Renal cortex interstitium (tissue), 11 donors: ENCODE measurements around the gene HIPK2. TPM values are rescaled to one million over a fixed set of nuclear protein-coding genes. Genes with fewer than 3 reads are reported as not detected.

Experiments
- DNase-seq, 11 donors: peaks; one replicate each; pipeline ENCODE4 v3.0.0-alpha.2; 2013; ENCODE audit warnings: low read depth in 9 of 11, low spot score in 4 of 11; ENCODE audit errors: extremely low read depth in 1 of 11
- polyA plus RNA-seq, 3 donors: library from polyadenylated mRNA; unstranded; fragments of 120-200 nt; gene quantifications; one replicate each; pipeline ENCODE4 v1.2.1, GENCODE V29; 2013; ENCODE audit not compliant: insufficient read length in 3 of 3

The HIPK2 gene
- polyA plus RNA-seq, 3 donors: 95.7 to 105 (median 99.3) TPM

DNA sequence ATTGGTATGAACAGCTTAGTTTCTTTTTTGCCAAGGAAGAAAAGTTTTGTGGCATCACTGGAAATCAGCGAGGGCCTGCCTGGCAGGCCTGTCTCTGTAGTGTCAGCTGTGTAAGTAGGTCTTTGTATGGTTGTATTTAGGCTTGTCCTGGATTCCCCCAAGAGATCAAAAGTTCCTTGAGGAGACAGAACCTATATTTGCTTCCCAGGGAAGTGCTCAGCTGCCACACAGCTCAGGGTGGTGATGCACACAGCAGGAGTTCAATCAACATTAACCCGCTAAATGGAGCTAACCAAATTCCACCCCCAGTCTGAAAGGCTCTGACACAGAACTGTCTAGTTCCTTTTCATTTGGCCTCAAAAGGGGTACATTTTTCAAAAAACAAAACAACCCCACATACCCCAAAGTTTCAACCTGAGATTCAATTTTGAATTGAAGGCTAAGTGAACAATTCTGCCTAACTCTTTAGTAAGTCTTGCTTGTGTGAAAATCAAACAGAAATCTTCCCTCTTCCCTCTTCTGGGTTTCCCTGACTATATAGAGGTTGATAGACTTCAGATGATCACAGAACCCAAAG, 129.9 kb downstream of the HIPK2 start:
- no peak for DNase-seq

GRCh38 chr7:139647085-139647484, 130.7 kb downstream of the HIPK2 start:
- no peak for DNase-seq

DNA sequence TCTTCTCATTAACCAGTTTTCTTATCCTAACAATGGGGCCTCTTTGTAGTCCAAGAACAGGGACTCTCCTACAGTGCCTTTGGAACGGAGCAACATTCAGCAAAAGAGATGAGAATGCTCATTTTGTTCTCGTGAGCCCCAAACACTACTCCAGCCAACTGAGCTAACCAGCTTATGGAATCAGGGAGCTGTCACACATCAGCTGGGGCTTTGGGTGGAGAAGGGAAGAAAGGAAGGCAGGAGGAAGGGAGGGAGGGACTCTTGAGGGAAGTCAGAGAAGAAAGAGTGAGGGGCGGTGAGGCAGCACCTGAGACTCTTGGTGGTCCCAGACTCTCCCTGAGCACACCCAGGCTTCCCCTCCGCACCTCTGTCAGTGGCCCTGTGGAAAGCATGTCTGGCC, 131.2 kb downstream of the HIPK2 start:
- DNase-seq: no peak

- DNase-seq: peak; percentile 66 to 89 (median 76)
These were observed 131.9 kb downstream of the HIPK2 start for GRCh38 chr7:139645572-139646523.

- no peak for DNase-seq
These were observed 133.7 kb downstream of the HIPK2 start for GRCh38 chr7:139643951-139644585.

DNA sequence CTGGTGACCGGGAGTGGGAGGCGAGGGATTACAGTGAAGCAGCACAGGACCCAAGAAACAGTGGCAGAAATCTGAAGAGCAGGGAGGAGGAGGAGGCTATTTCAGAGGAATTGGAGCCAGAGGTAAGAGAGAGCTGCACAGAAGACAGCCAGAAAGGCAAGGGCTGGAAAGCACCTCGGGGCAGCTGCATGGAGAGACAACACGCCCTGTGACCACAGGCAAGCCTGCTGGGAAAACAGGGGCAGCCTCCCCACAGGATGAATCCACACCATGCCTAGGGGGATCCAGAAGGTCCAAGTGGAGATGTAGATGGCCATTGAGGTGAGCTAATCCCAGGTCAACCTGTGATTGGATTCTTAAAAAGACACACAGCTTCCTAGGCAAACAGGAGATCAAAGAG, 135.5 kb downstream of the HIPK2 start:
- no peak for DNase-seq

- no peak for DNase-seq
These were observed 136.3 kb downstream of the HIPK2 start for GRCh38 chr7:139641337-139641992.

GRCh38 chr7:139640681-139641080, 137.1 kb downstream of the HIPK2 start:
- DNase-seq: no peak

- DNase-seq: no peak
These were observed 138.2 kb downstream of the HIPK2 start for GRCh38 chr7:139639563-139639962.

GRCh38 chr7:139635526-139636302, 142.1 kb downstream of the HIPK2 start:
- DNase-seq: no peak

GRCh38 chr7:139634087-139634486, 143.7 kb downstream of the HIPK2 start:
- DNase-seq: no peak

DNA sequence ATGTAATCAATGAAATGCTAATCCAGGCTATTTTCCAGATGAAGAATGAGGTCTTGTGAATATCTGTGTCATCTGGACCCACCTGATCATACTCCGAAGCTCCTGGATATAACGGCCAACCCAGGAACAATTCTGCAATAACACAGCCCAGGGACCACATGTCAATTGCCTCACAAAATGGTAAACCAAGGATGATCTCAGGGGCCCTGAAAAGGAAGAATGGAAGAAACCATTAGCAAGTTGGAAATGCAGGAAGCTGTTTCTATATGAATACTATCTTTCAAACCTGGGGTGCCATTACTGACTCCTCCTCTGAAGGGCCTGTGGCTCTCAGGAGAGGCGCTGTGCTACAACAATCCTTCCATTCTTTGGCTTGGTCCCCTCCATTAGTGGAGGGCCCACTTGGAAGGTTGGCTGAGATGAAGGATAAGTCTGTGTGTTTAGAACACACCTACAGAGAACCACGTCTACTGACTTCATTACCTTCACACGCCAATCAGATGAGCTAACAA, 146.2 kb downstream of the HIPK2 start:
- DNase-seq: no peak

GRCh38 chr7:139630643-139631519, 146.9 kb downstream of the HIPK2 start:
- DNase-seq: no peak

GRCh38 chr7:139629392-139630082, 148.3 kb downstream of the HIPK2 start:
- DNase-seq: no peak

- DNase-seq: no peak
These were observed 150.0 kb downstream of the HIPK2 start for GRCh38 chr7:139627831-139628230.

DNA sequence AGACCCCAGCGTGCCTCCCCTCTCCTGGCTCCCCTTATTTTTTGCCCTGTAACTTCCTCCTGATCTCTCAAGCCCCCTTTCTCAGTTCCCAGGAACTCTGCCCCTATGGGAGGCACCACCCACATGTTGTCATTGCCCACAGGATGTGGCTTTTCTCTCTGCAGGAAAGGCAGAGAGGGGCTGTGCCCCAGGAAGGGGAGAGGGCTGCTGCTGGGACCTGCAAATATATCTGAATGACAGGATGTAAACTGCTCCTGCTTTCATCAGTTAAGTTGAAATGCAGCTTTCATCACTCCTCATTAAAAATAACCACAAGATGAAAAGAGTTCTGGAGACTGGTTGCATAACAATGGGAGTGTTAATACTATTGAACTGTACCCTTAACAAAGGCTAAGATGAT, 151.0 kb downstream of the HIPK2 start:
- no peak for DNase-seq

DNA sequence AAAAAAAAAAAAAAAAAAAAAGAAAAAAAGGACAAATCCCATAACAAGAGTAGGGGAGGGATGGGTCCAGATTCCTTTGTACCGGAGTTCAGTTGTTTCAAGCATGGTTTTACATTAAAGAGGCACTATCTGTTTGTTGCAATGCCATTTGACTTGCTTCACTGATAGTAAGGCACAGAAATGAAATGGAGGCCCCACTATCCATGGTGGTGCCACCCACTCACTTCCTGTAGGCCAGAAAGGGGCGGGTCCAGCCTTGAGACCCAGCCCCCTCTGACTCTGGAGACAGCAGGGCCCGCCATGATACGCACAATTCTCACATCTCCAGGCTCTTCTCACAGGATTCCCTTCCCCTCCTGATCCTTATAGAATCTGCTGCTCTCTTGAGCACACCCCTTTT, 154.3 kb downstream of the HIPK2 start:
- DNase-seq: no peak
